Activated CD4-positive, alpha-beta T cell treated with anti-CD3 and anti-CD28 coated beads, Interleukin-2, amount 10 ng/mL, durations not matched to agents 24 days and 14 days (primary cell): ENCODE measurements around the gene ECEL1. TPM values are rescaled to one million over a fixed set of nuclear protein-coding genes. Genes with fewer than 3 reads are reported as not detected.
"Not testable (repeated sequence)": the region's sequence is repeated elsewhere in the genome, so short reads cannot be mapped to it uniquely, and the experiment has no call there.

ENCODE experiments used
- DNase-seq: peaks from one replicate; pipeline ENCODE4 v3.0.0; 2022
- H3K27ac Mint-ChIP-seq: one replicate; pipeline ENCODE4 v1.8.0; 2022; ENCODE audit warnings: mild to moderate bottlenecking, mixed read lengths
- H3K27me3 Mint-ChIP-seq: one replicate; pipeline ENCODE4 v1.8.0; 2022; ENCODE audit warnings: mixed read lengths
- H3K36me3 Mint-ChIP-seq: one replicate; pipeline ENCODE4 v1.8.0; 2022; ENCODE audit warnings: low read depth, mild to moderate bottlenecking, mixed read lengths
- H3K4me1 Mint-ChIP-seq: one replicate; pipeline ENCODE4 v1.8.0; 2021; ENCODE audit warnings: mixed read lengths
- H3K4me3 Mint-ChIP-seq: one replicate; pipeline ENCODE4 v1.8.0; 2022; ENCODE audit warnings: mild to moderate bottlenecking, moderate library complexity, mixed read lengths
- H3K9me3 Mint-ChIP-seq: one replicate; pipeline ENCODE4 v1.8.0; 2021; ENCODE audit warnings: mixed read lengths
- intact Hi-C: fragments of 100-400 bp; cut with micrococcal nuclease; formaldehyde crosslinking; loops from one replicate; pipeline ENCODE4 v1.15.1; 2023
- total RNA-seq: library from RNA; stranded (reverse); gene quantifications from 2 replicates; pipeline ENCODE4 v1.2.3, GENCODE V29; 2022

ECEL1 gene
- total RNA-seq, 1 donor from 2014 or later = 0.19 TPM

- no peaks in the 10 kb centered on the region for H3K36me3 Mint-ChIP-seq
- H3K27ac Mint-ChIP-seq = no peak overlapping the region
- no peak overlapping the region for H3K4me3 Mint-ChIP-seq
- H3K4me1 Mint-ChIP-seq = no peaks in the 10 kb centered on the region
- no peak for DNase-seq
- H3K9me3 Mint-ChIP-seq = no peaks in the 10 kb centered on the region
- peaks cover 2% of the 10 kb centered on the region for H3K27me3 Mint-ChIP-seq
- intact Hi-C loops = no loop called here
Observed at GRCh38 chr2:232458661-232459418, 28.8 kb downstream of the ECEL1 start.

GRCh38 chr2:232458051-232458660, 29.5 kb downstream of the ECEL1 start:
- no peak overlapping the region for H3K4me3 Mint-ChIP-seq
- H3K4me1 Mint-ChIP-seq = no peaks in the 10 kb centered on the region
- H3K36me3 Mint-ChIP-seq = no peaks in the 10 kb centered on the region
- DNase-seq = no peak
- no peaks in the 10 kb centered on the region for H3K9me3 Mint-ChIP-seq
- H3K27me3 Mint-ChIP-seq = peaks cover 2% of the 10 kb centered on the region
- intact Hi-C loops = no loop called here
- H3K27ac Mint-ChIP-seq = no peak overlapping the region

GRCh38 chr2:232457121-232458011, 30.3 kb downstream of the ECEL1 start:
- no peak overlapping the region for H3K27ac Mint-ChIP-seq
- peaks cover 2% of the 10 kb centered on the region for H3K27me3 Mint-ChIP-seq
- H3K9me3 Mint-ChIP-seq = no peaks in the 10 kb centered on the region
- H3K4me1 Mint-ChIP-seq = no peaks in the 10 kb centered on the region
- H3K36me3 Mint-ChIP-seq = no peaks in the 10 kb centered on the region
- no peak overlapping the region for H3K4me3 Mint-ChIP-seq
- DNase-seq = no peak
- intact Hi-C loops = no loop called here

- Mint-ChIP-seq H3K4me3 (no peak overlapping the region), H3K36me3 (no peaks in the 10 kb centered on the region), H3K9me3 (no peaks in the 10 kb centered on the region), H3K27ac (no peak overlapping the region), H3K4me1 (no peaks in the 10 kb centered on the region), H3K27me3 (peaks cover 2% of the 10 kb centered on the region)
- intact Hi-C loops = no loop called here
- no peak for DNase-seq
Observed at GRCh38 chr2:232456296-232457120, 31.1 kb downstream of the ECEL1 start.

GRCh38 chr2:232455426-232456255, 32.0 kb downstream of the ECEL1 start, which contains the start of gene ALPI:
ALPI (plus strand) TSS chr2:232456153; CDS start chr2:232456200, 47 bp downstream.
- Mint-ChIP-seq H3K4me1 (no peaks in the 10 kb centered on the region), H3K9me3 (no peaks in the 10 kb centered on the region), H3K27me3 (peaks cover 2% of the 10 kb centered on the region), H3K36me3 (no peaks in the 10 kb centered on the region), H3K27ac (no peak within 1 kb of the TSS), H3K4me3 (no peak within 1 kb of the TSS)
- DNase-seq = no peak
- intact Hi-C loops = no loop called here

GRCh38 chr2:232454630-232455029, 33.0 kb downstream of the ECEL1 start:
- Mint-ChIP-seq H3K27me3 (peaks cover 2% of the 10 kb centered on the region), H3K4me1 (no peaks in the 10 kb centered on the region), H3K36me3 (no peaks in the 10 kb centered on the region), H3K9me3 (no peaks in the 10 kb centered on the region), H3K4me3 (no peak overlapping the region), H3K27ac (no peak overlapping the region)
- DNase-seq = no peak
- intact Hi-C loops = no loop called here

- H3K4me3 Mint-ChIP-seq, H3K9me3 Mint-ChIP-seq, H3K27ac Mint-ChIP-seq, H3K36me3 Mint-ChIP-seq, H3K27me3 Mint-ChIP-seq, DNase-seq, H3K4me1 Mint-ChIP-seq, intact Hi-C loops: not testable (repeated sequence)
Observed at GRCh38 chr2:232451645-232452044, 36.0 kb downstream of the ECEL1 start.

- intact Hi-C loops = no loop called here
- Mint-ChIP-seq H3K27ac (no peak overlapping the region), H3K4me3 (no peak overlapping the region), H3K36me3 (no peaks in the 10 kb centered on the region), H3K4me1 (no peaks in the 10 kb centered on the region), H3K9me3 (no peaks in the 10 kb centered on the region), H3K27me3 (no peaks in the 10 kb centered on the region)
- DNase-seq = no peak
Observed at GRCh38 chr2:232449964-232450363, 37.7 kb downstream of the ECEL1 start.

- Mint-ChIP-seq H3K4me3 (no peak overlapping the region), H3K27ac (no peak overlapping the region), H3K36me3 (no peaks in the 10 kb centered on the region), H3K9me3 (no peaks in the 10 kb centered on the region), H3K27me3 (no peaks in the 10 kb centered on the region), H3K4me1 (no peaks in the 10 kb centered on the region)
- DNase-seq = no peak
- intact Hi-C loops = no loop called here
Observed at GRCh38 chr2:232448304-232448690, 39.3 kb downstream of the ECEL1 start.

GRCh38 chr2:232447638-232448303, 39.9 kb downstream of the ECEL1 start:
- no peaks in the 10 kb centered on the region for H3K9me3 Mint-ChIP-seq
- intact Hi-C loops = loop anchor here (2.0 kb wide), 1 partner anchor 75 kb away; no protein-coding TSS in a partner anchor
- H3K4me3 Mint-ChIP-seq = no peak overlapping the region
- no peaks in the 10 kb centered on the region for H3K36me3 Mint-ChIP-seq
- no peaks in the 10 kb centered on the region for H3K4me1 Mint-ChIP-seq
- DNase-seq = no peak
- H3K27me3 Mint-ChIP-seq = no peaks in the 10 kb centered on the region
- H3K27ac Mint-ChIP-seq = no peak overlapping the region

- intact Hi-C loops = loop anchor here (2.0 kb wide), 1 partner anchor 76 kb away; no protein-coding TSS in a partner anchor
- Mint-ChIP-seq H3K4me1 (no peaks in the 10 kb centered on the region), H3K36me3 (no peaks in the 10 kb centered on the region), H3K4me3 (no peak overlapping the region), H3K9me3 (no peaks in the 10 kb centered on the region), H3K27me3 (no peaks in the 10 kb centered on the region), H3K27ac (no peak overlapping the region)
- no peak for DNase-seq
Observed at GRCh38 chr2:232447091-232447620, 40.5 kb downstream of the ECEL1 start.

GRCh38 chr2:232446266-232446777, 41.3 kb downstream of the ECEL1 start:
- intact Hi-C loops = loop anchor here (2.0 kb wide), 1 partner anchor 76 kb away; no protein-coding TSS in a partner anchor
- not testable (repeated sequence) for H3K27ac Mint-ChIP-seq, H3K36me3 Mint-ChIP-seq, H3K4me1 Mint-ChIP-seq, DNase-seq, H3K9me3 Mint-ChIP-seq, H3K4me3 Mint-ChIP-seq, H3K27me3 Mint-ChIP-seq
